ENCODE measurements around the gene DAPK3.

DNA sequence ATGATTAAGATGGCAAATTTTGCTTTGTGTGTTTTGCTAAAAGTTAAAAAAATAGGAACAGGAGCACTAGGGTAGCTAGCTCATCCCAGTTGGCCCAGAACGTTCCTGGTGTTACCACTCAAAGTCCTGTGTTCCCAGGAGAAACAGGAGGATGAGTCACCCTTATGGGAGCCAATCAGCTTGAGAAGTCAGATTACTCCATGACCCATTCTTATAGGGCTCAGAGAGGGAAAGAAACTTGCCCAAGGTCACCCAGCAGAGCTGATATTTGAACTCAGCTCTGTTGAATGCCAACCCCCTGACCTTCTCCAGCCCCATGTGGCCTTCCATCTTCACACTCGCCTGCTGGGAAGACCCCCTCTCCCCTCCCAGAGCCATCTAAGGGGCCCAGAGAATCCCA, 25.1 kb downstream of the DAPK3 start:
- TF ChIP-seq, protein P1, sequence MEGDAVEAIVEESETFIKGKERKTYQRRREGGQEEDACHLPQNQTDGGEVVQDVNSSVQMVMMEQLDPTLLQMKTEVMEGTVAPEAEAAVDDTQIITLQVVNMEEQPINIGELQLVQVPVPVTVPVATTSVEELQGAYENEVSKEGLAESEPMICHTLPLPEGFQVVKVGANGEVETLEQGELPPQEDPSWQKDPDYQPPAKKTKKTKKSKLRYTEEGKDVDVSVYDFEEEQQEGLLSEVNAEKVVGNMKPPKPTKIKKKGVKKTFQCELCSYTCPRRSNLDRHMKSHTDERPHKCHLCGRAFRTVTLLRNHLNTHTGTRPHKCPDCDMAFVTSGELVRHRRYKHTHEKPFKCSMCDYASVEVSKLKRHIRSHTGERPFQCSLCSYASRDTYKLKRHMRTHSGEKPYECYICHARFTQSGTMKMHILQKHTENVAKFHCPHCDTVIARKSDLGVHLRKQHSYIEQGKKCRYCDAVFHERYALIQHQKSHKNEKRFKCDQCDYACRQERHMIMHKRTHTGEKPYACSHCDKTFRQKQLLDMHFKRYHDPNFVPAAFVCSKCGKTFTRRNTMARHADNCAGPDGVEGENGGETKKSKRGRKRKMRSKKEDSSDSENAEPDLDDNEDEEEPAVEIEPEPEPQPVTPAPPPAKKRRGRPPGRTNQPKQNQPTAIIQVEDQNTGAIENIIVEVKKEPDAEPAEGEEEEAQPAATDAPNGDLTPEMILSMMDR (IDR thresholded peaks at IDR 0.05; ENCODE audit: poor library complexity), result no peak
- TF ChIP-seq EZH2 (IDR thresholded peaks at IDR 0.05; ENCODE audit: borderline replicate concordance), result no peak
- TF ChIP-seq EZH2phosphoT487 (IDR thresholded peaks at IDR 0.05; ENCODE audit: low read depth, severe bottlenecking, unreplicated experiment), result no peak

Measured in hepatocyte (in vitro differentiated cells).